ENCODE results near the gene SKAP1.
"Not testable (repeated sequence)": the region's sequence is repeated elsewhere in the genome, so short reads cannot be mapped to it uniquely, and the experiment has no call there.

SKAP1 gene

DNA sequence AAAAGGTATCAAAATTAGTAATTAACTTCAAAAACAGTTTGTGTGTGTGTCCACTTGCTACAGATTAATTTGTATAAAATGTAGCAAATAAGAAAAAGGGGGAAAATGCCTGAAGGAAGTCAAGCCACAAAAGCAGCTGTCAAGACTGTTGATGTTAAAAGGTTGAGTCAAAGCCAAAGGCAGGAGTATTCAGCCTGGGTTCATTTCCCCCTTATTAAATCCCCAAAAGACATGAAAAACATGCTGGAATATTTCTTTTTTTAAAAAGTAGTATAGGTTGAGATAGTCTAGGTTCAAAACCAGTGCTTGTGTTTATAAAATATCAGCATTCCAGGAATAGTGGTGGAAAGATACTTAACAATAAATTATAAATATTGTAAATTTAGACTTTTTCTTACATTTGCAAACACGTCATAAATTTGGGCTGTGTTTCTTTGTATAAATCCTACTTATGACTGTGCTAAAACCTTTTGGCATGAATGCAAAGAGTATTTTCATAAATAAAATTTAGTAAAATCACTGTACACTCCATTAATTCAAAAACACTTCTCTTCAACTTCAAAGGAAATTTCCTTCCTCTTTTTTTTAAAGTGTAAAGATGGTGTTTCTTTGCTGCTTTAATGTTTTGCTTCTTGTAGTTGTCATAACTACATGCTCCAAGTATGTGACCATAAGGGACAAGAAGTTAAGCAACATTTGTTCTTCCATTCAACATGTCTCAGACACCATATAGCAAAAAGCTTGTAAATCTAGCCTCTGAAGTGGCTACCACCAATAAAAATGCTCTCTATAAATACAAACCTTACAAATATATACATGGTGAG lies 72.0 kb downstream of the SKAP1 start:
- no peaks in the 10 kb centered on the region for H3K9me3 ChIP-seq (ENCODE audit: low read depth, low read length)
- no peaks in the 10 kb centered on the region for H3K36me3 ChIP-seq (ENCODE audit: insufficient read depth, low read length)
- H3K4me3 ChIP-seq = no peak overlapping the region
- no peak overlapping the region for H3K9ac ChIP-seq (ENCODE audit: insufficient read length)
- H3K27ac ChIP-seq = no peak overlapping the region
- DNase-seq (ENCODE audit: low read depth, low spot score) = no peak
- TF ChIP-seq EZH2 (IDR thresholded peaks at IDR 0.05) (no peak), POLR2AphosphoS5 (IDR thresholded peaks at IDR 0.05; ENCODE audit: borderline replicate concordance, low read depth, low read length) (no peak), FOXP2 (optimal IDR thresholded peaks at IDR 0.05; ENCODE audit: control extremely low read depth, extremely low read length, insufficient read depth) (no peak)

DNA sequence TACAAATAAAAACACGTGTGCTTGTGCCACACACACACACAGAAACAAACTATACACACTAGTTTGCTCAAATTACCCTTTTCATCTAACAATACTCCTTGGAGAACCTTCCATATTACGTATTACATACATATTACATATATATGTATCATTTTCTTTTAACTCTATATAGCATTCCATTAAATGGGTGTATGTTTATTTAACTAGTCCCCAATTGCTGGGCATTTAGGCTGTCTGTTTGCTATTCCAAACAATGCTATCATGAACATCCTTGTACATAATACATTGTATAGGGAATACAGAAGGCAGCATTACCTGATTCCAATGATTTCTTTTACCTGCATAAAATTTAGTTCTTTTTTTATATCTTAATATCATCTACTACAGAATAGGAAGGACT lies 73.1 kb downstream of the SKAP1 start:
- H3K9ac ChIP-seq (ENCODE audit: insufficient read length) = no peak overlapping the region
- no peak overlapping the region for H3K4me3 ChIP-seq
- H3K36me3 ChIP-seq (ENCODE audit: insufficient read depth, low read length) = no peaks in the 10 kb centered on the region
- no peak overlapping the region for H3K27ac ChIP-seq
- DNase-seq (ENCODE audit: low read depth, low spot score) = no peak
- H3K9me3 ChIP-seq (ENCODE audit: low read depth, low read length) = no peaks in the 10 kb centered on the region
- TF ChIP-seq FOXP2 (optimal IDR thresholded peaks at IDR 0.05; ENCODE audit: control extremely low read depth, extremely low read length, insufficient read depth) (no peak), POLR2AphosphoS5 (IDR thresholded peaks at IDR 0.05; ENCODE audit: borderline replicate concordance, low read depth, low read length) (no peak), EZH2 (IDR thresholded peaks at IDR 0.05) (no peak)

- Histone ChIP-seq H3K9me3 (ENCODE audit: low read depth, low read length) (no peaks in the 10 kb centered on the region), H3K36me3 (ENCODE audit: insufficient read depth, low read length) (no peaks in the 10 kb centered on the region), H3K4me3 (no peak overlapping the region), H3K27ac (no peak overlapping the region), H3K9ac (ENCODE audit: insufficient read length) (no peak overlapping the region)
- TF ChIP-seq POLR2AphosphoS5 (IDR thresholded peaks at IDR 0.05; ENCODE audit: borderline replicate concordance, low read depth, low read length) = no peak
- no peak for TF ChIP-seq EZH2 (IDR thresholded peaks at IDR 0.05)
- no peak for TF ChIP-seq FOXP2 (optimal IDR thresholded peaks at IDR 0.05; ENCODE audit: control extremely low read depth, extremely low read length, insufficient read depth)
- DNase-seq (ENCODE audit: low read depth, low spot score) = no peak
These were observed 77.4 kb downstream of the SKAP1 start for GRCh38 chr17:48352630-48353029.

DNA sequence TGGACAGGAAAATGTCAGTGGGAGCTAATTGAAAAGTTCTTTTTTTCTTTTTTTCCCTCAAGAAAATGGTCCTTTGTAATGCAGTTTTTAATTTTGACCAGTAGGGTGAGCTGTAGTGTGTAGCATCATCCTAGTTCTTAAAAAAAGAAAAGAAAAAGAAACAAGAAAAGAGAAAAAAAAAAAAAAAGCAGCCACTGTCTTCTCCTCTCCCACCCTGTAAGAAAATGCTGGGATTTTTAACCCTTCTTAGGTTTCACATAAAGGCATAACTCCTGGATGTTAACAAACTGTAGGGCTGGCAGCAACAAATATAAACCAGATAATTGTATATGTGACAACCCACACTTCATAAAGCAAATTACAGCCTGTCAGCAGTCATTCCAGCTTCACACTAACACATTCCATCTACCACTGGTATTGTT lies 78.1 kb downstream of the SKAP1 start:
- Histone ChIP-seq H3K27ac (no peak overlapping the region), H3K9ac (ENCODE audit: insufficient read length) (no peak overlapping the region), H3K4me3 (no peak overlapping the region), H3K36me3 (ENCODE audit: insufficient read depth, low read length) (no peaks in the 10 kb centered on the region), H3K9me3 (ENCODE audit: low read depth, low read length) (no peaks in the 10 kb centered on the region)
- peak; percentile 12 for DNase-seq (ENCODE audit: low read depth, low spot score)
- TF ChIP-seq FOXP2 (optimal IDR thresholded peaks at IDR 0.05; ENCODE audit: control extremely low read depth, extremely low read length, insufficient read depth) (no peak), EZH2 (IDR thresholded peaks at IDR 0.05) (no peak), POLR2AphosphoS5 (IDR thresholded peaks at IDR 0.05; ENCODE audit: borderline replicate concordance, low read depth, low read length) (no peak)

GRCh38 chr17:48348352-48348751 lies 81.7 kb downstream of the SKAP1 start:
- no peak overlapping the region for H3K9ac ChIP-seq (ENCODE audit: insufficient read length)
- no peaks in the 10 kb centered on the region for H3K36me3 ChIP-seq (ENCODE audit: insufficient read depth, low read length)
- no peaks in the 10 kb centered on the region for H3K9me3 ChIP-seq (ENCODE audit: low read depth, low read length)
- no peak overlapping the region for H3K27ac ChIP-seq
- no peak for DNase-seq (ENCODE audit: low read depth, low spot score)
- TF ChIP-seq EZH2 (IDR thresholded peaks at IDR 0.05) = no peak
- H3K4me3 ChIP-seq = no peak overlapping the region

GRCh38 chr17:48347177-48347576 lies 82.8 kb downstream of the SKAP1 start:
- DNase-seq (ENCODE audit: low read depth, low spot score) = no peak
- Histone ChIP-seq H3K9me3 (ENCODE audit: low read depth, low read length) (no peaks in the 10 kb centered on the region), H3K9ac (ENCODE audit: insufficient read length) (no peak overlapping the region), H3K36me3 (ENCODE audit: insufficient read depth, low read length) (no peaks in the 10 kb centered on the region), H3K4me3 (no peak overlapping the region), H3K27ac (no peak overlapping the region)
- no peak for TF ChIP-seq POLR2AphosphoS5 (IDR thresholded peaks at IDR 0.05; ENCODE audit: borderline replicate concordance, low read depth, low read length)
- TF ChIP-seq FOXP2 (optimal IDR thresholded peaks at IDR 0.05; ENCODE audit: control extremely low read depth, extremely low read length, insufficient read depth) = no peak
- no peak for TF ChIP-seq EZH2 (IDR thresholded peaks at IDR 0.05)

GRCh38 chr17:48344251-48344650 lies 85.8 kb downstream of the SKAP1 start:
- Histone ChIP-seq H3K36me3 (ENCODE audit: insufficient read depth, low read length) (no peaks in the 10 kb centered on the region), H3K9ac (ENCODE audit: insufficient read length) (no peak overlapping the region), H3K9me3 (ENCODE audit: low read depth, low read length) (no peaks in the 10 kb centered on the region), H3K27ac (no peak overlapping the region), H3K4me3 (no peak overlapping the region)
- DNase-seq (ENCODE audit: low read depth, low spot score) = no peak
- TF ChIP-seq EZH2 (IDR thresholded peaks at IDR 0.05) (no peak), POLR2AphosphoS5 (IDR thresholded peaks at IDR 0.05; ENCODE audit: borderline replicate concordance, low read depth, low read length) (no peak), FOXP2 (optimal IDR thresholded peaks at IDR 0.05; ENCODE audit: control extremely low read depth, extremely low read length, insufficient read depth) (no peak)

DNA sequence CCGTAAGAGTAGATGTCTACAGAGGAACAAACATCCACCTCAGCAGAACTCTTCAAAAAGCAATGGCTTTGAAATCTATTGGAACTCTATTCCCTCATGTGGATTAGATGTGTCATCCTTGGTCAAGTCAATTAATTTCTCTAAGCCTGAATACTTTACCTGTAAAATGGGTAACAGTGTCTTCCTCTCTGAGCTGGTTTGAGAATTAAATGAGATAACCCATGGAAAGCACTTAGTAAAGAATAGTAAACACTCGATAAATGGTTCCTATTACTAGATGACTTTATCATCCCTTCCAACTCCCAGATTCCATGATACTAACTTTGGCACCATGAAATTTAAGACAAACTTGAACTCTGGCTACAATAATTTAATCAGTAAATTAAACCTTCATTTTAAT lies 89.1 kb downstream of the SKAP1 start:
- Histone ChIP-seq H3K36me3 (ENCODE audit: insufficient read depth, low read length) (no peaks in the 10 kb centered on the region), H3K4me3 (no peak overlapping the region), H3K9me3 (ENCODE audit: low read depth, low read length) (no peaks in the 10 kb centered on the region), H3K9ac (ENCODE audit: insufficient read length) (no peak overlapping the region), H3K27ac (no peak overlapping the region)
- DNase-seq (ENCODE audit: low read depth, low spot score) = no peak
- TF ChIP-seq EZH2 (IDR thresholded peaks at IDR 0.05) (no peak), FOXP2 (optimal IDR thresholded peaks at IDR 0.05; ENCODE audit: control extremely low read depth, extremely low read length, insufficient read depth) (no peak), POLR2AphosphoS5 (IDR thresholded peaks at IDR 0.05; ENCODE audit: borderline replicate concordance, low read depth, low read length) (no peak)

- no peak for DNase-seq (ENCODE audit: low read depth, low spot score)
- H3K27ac ChIP-seq = no peak overlapping the region
- H3K4me3 ChIP-seq = no peak overlapping the region
- no peaks in the 10 kb centered on the region for H3K36me3 ChIP-seq (ENCODE audit: insufficient read depth, low read length)
- no peak overlapping the region for H3K9ac ChIP-seq (ENCODE audit: insufficient read length)
- no peaks in the 10 kb centered on the region for H3K9me3 ChIP-seq (ENCODE audit: low read depth, low read length)
- TF ChIP-seq FOXP2 (optimal IDR thresholded peaks at IDR 0.05; ENCODE audit: control extremely low read depth, extremely low read length, insufficient read depth) (no peak), EZH2 (IDR thresholded peaks at IDR 0.05) (no peak), POLR2AphosphoS5 (IDR thresholded peaks at IDR 0.05; ENCODE audit: borderline replicate concordance, low read depth, low read length) (no peak)
These were observed 91.3 kb downstream of the SKAP1 start for GRCh38 chr17:48338720-48339119.

DNA sequence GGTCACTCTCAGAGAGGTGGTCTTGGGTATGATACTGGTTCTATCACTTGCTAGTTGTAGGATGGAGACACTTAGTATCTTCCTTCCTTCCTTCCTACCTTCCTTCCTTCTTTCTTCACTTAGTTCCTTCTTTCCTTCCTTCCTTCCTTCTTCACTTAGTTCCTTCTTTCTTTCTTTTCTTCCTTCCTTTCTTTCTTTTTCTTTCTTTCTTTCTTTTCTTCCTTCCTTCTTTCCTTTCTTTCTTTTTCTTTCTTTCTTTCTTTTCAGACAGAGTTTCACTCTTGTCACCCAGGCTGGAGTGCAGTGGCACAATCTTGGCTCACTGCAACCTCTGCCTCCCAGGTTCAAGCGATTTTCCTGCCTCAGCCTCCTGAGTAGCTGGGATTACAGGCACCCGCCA lies 92.1 kb downstream of the SKAP1 start:
- H3K27ac ChIP-seq; DNase-seq (ENCODE audit: low read depth, low spot score); H3K9ac ChIP-seq (ENCODE audit: insufficient read length); H3K9me3 ChIP-seq (ENCODE audit: low read depth, low read length); H3K36me3 ChIP-seq (ENCODE audit: insufficient read depth, low read length); H3K4me3 ChIP-seq: not testable (repeated sequence)

All from SK-N-MC (cell line).